NK-92 (cell line): ENCODE measurements around the gene FILIP1.

ENCODE experiments used
- DNase-seq: peaks from one replicate; lab custom pipeline; 2025; ENCODE audit not compliant: unreplicated experiment; lab: John Stamatoyannopoulos, UW

FILIP1 gene

GRCh38 chr6:75301537-75301936 is 192.1 kb downstream of the FILIP1 start:
- DNase-seq, result no peak

GRCh38 chr6:75301088-75301487 is 192.5 kb downstream of the FILIP1 start:
- no peak for DNase-seq

- no peak for DNase-seq
Measured at GRCh38 chr6:75300531-75300855, 193.1 kb downstream of the FILIP1 start.

- DNase-seq, result no peak
Measured at GRCh38 chr6:75299801-75300530, 193.6 kb downstream of the FILIP1 start.

- DNase-seq, result no peak
Measured at GRCh38 chr6:75296811-75297779, 196.5 kb downstream of the FILIP1 start.

GRCh38 chr6:75292555-75292954 is 201.0 kb downstream of the FILIP1 start:
- DNase-seq, result no peak

GRCh38 chr6:75291744-75292143 is 201.9 kb downstream of the FILIP1 start:
- no peak for DNase-seq

GRCh38 chr6:75291331-75291730 is 202.3 kb downstream of the FILIP1 start:
- DNase-seq, result no peak

GRCh38 chr6:75290136-75290945 is 203.3 kb downstream of the FILIP1 start:
- DNase-seq, result no peak

GRCh38 chr6:75288023-75288422 is 205.6 kb downstream of the FILIP1 start:
- DNase-seq, result no peak

GRCh38 chr6:75287424-75287823 is 206.2 kb downstream of the FILIP1 start:
- no peak for DNase-seq

- no peak for DNase-seq
Measured at GRCh38 chr6:75286955-75287354, 206.6 kb downstream of the FILIP1 start.

GRCh38 chr6:75285283-75285639 is 208.3 kb downstream of the FILIP1 start:
- DNase-seq, result no peak

GRCh38 chr6:75284632-75285282 is 208.8 kb downstream of the FILIP1 start, which contains the start of gene TMEM30A:
Gene TMEM30A (minus strand): TSS chr6:75284792. CDS start chr6:75284638, 154 bp downstream.
- DNase-seq, result peak; percentile 79

- no peak for DNase-seq
Measured at GRCh38 chr6:75283907-75284631, 209.5 kb downstream of the FILIP1 start.

GRCh38 chr6:75282706-75283105 is 210.9 kb downstream of the FILIP1 start:
- no peak for DNase-seq

GRCh38 chr6:75281653-75282052 is 211.9 kb downstream of the FILIP1 start:
- DNase-seq, result no peak

GRCh38 chr6:75280131-75280855 is 213.3 kb downstream of the FILIP1 start:
- no peak for DNase-seq

- DNase-seq, result no peak
Measured at GRCh38 chr6:75279418-75279817, 214.2 kb downstream of the FILIP1 start.
